Measurements from ENCODE around the gene OMD. TPM values are rescaled to one million over a fixed set of nuclear protein-coding genes. Genes with fewer than 3 reads are reported as not detected.

The OMD gene
- polyA plus RNA-seq, 1 donor from 2014 or later, result not detected

- Histone ChIP-seq H3K36me3 (ENCODE audit: insufficient read depth, low read length) (no peaks in the 10 kb centered on the region), H2AFZ (ENCODE audit: low read depth, low read length) (no peak overlapping the region), H3K79me2 (replicated peaks; ENCODE audit: insufficient read depth, low read length) (no peaks in the 10 kb centered on the region), H3K27me3 (ENCODE audit: insufficient read depth, low read depth, low read length) (no peaks in the 10 kb centered on the region), H3K27ac (ENCODE audit: low read length) (no peak overlapping the region), H3F3A (ENCODE audit: insufficient read depth, low read length, poor library complexity, severe bottlenecking) (no peaks in the 10 kb centered on the region), H3K9me2 (ENCODE audit: insufficient read depth, low read length) (no peaks in the 10 kb centered on the region), H3K9me3 (ENCODE audit: low read length) (no peaks in the 10 kb centered on the region), H4K20me1 (ENCODE audit: insufficient read depth) (no peaks in the 10 kb centered on the region), H3K4me2 (ENCODE audit: low read length) (no peak overlapping the region), H3K9ac (ENCODE audit: low read length) (no peak overlapping the region), H3K4me3 (ENCODE audit: low read length) (no peak overlapping the region)
- no peak for TF ChIP-seq EZH2 (IDR thresholded peaks at IDR 0.05; ENCODE audit: borderline replicate concordance, insufficient read depth, low read length, poor library complexity, severe bottlenecking)
- TF ChIP-seq REST (IDR thresholded peaks at IDR 0.05; ENCODE audit: borderline replicate concordance), result no peak
- no peak for TF ChIP-seq MXI1 (conservative IDR thresholded peaks at IDR 0.05; ENCODE audit: poor library complexity, severe bottlenecking)
- no peak for TF ChIP-seq CTCF (IDR thresholded peaks at IDR 0.05; ENCODE audit: poor library complexity, severe bottlenecking)
- no peak for TF ChIP-seq TAF1 (IDR thresholded peaks at IDR 0.05; ENCODE audit: low read depth)
- no peak for TF ChIP-seq POLR2AphosphoS5 (IDR thresholded peaks at IDR 0.05)
- no peak for TF ChIP-seq EP300 (conservative IDR thresholded peaks at IDR 0.05; ENCODE audit: poor library complexity, severe bottlenecking)
- TF ChIP-seq RAD21 (conservative IDR thresholded peaks at IDR 0.05), result no peak
- TF ChIP-seq SMC3 (conservative IDR thresholded peaks at IDR 0.05; ENCODE audit: poor library complexity), result no peak
Observed at GRCh38 chr9:92385001-92385400, 39.3 kb downstream of the OMD start.

GRCh38 chr9:92384375-92384774 lies 39.9 kb downstream of the OMD start:
- H3K36me3 ChIP-seq (ENCODE audit: insufficient read depth, low read length), result no peaks in the 10 kb centered on the region
- H3F3A ChIP-seq (ENCODE audit: insufficient read depth, low read length, poor library complexity, severe bottlenecking), result no peaks in the 10 kb centered on the region
- H3K9me3 ChIP-seq (ENCODE audit: low read length), result no peaks in the 10 kb centered on the region
- no peaks in the 10 kb centered on the region for H3K9me2 ChIP-seq (ENCODE audit: insufficient read depth, low read length)
- H3K79me2 ChIP-seq (replicated peaks; ENCODE audit: insufficient read depth, low read length), result no peaks in the 10 kb centered on the region
- H3K27ac ChIP-seq (ENCODE audit: low read length), result no peak overlapping the region
- no peaks in the 10 kb centered on the region for H3K27me3 ChIP-seq (ENCODE audit: insufficient read depth, low read depth, low read length)
- no peak overlapping the region for H3K9ac ChIP-seq (ENCODE audit: low read length)
- no peak overlapping the region for H3K4me2 ChIP-seq (ENCODE audit: low read length)
- H2AFZ ChIP-seq (ENCODE audit: low read depth, low read length), result no peak overlapping the region
- H4K20me1 ChIP-seq (ENCODE audit: insufficient read depth), result no peaks in the 10 kb centered on the region
- H3K4me3 ChIP-seq (ENCODE audit: low read length), result no peak overlapping the region
- TF ChIP-seq CTCF (IDR thresholded peaks at IDR 0.05; ENCODE audit: poor library complexity, severe bottlenecking) (no peak), RAD21 (conservative IDR thresholded peaks at IDR 0.05) (no peak), MXI1 (conservative IDR thresholded peaks at IDR 0.05; ENCODE audit: poor library complexity, severe bottlenecking) (no peak), REST (IDR thresholded peaks at IDR 0.05; ENCODE audit: borderline replicate concordance) (no peak), EZH2 (IDR thresholded peaks at IDR 0.05; ENCODE audit: borderline replicate concordance, insufficient read depth, low read length, poor library complexity, severe bottlenecking) (no peak), POLR2AphosphoS5 (IDR thresholded peaks at IDR 0.05) (no peak)
